ENCODE results near the gene TLR8. TPM values are rescaled to one million over a fixed set of nuclear protein-coding genes. Genes with fewer than 3 reads are reported as not detected.

Gene TLR8
- total and polyA plus RNA-seq, 2 experiments from 2014 or later: not detected

DNA sequence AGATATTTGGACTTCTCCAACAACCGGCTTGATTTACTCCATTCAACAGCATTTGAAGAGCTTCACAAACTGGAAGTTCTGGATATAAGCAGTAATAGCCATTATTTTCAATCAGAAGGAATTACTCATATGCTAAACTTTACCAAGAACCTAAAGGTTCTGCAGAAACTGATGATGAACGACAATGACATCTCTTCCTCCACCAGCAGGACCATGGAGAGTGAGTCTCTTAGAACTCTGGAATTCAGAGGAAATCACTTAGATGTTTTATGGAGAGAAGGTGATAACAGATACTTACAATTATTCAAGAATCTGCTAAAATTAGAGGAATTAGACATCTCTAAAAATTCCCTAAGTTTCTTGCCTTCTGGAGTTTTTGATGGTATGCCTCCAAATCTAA is 19.3 kb upstream of the TLR8 start:
- TF ChIP-seq, protein P1, sequence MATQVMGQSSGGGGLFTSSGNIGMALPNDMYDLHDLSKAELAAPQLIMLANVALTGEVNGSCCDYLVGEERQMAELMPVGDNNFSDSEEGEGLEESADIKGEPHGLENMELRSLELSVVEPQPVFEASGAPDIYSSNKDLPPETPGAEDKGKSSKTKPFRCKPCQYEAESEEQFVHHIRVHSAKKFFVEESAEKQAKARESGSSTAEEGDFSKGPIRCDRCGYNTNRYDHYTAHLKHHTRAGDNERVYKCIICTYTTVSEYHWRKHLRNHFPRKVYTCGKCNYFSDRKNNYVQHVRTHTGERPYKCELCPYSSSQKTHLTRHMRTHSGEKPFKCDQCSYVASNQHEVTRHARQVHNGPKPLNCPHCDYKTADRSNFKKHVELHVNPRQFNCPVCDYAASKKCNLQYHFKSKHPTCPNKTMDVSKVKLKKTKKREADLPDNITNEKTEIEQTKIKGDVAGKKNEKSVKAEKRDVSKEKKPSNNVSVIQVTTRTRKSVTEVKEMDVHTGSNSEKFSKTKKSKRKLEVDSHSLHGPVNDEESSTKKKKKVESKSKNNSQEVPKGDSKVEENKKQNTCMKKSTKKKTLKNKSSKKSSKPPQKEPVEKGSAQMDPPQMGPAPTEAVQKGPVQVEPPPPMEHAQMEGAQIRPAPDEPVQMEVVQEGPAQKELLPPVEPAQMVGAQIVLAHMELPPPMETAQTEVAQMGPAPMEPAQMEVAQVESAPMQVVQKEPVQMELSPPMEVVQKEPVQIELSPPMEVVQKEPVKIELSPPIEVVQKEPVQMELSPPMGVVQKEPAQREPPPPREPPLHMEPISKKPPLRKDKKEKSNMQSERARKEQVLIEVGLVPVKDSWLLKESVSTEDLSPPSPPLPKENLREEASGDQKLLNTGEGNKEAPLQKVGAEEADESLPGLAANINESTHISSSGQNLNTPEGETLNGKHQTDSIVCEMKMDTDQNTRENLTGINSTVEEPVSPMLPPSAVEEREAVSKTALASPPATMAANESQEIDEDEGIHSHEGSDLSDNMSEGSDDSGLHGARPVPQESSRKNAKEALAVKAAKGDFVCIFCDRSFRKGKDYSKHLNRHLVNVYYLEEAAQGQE (IDR thresholded peaks at IDR 0.05; ENCODE audit: unreplicated experiment): no peak
- TF ChIP-seq, protein P2, sequence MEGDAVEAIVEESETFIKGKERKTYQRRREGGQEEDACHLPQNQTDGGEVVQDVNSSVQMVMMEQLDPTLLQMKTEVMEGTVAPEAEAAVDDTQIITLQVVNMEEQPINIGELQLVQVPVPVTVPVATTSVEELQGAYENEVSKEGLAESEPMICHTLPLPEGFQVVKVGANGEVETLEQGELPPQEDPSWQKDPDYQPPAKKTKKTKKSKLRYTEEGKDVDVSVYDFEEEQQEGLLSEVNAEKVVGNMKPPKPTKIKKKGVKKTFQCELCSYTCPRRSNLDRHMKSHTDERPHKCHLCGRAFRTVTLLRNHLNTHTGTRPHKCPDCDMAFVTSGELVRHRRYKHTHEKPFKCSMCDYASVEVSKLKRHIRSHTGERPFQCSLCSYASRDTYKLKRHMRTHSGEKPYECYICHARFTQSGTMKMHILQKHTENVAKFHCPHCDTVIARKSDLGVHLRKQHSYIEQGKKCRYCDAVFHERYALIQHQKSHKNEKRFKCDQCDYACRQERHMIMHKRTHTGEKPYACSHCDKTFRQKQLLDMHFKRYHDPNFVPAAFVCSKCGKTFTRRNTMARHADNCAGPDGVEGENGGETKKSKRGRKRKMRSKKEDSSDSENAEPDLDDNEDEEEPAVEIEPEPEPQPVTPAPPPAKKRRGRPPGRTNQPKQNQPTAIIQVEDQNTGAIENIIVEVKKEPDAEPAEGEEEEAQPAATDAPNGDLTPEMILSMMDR (conservative IDR thresholded peaks at IDR 0.05; ENCODE audit: low read depth in 2 of 2): no peak
- Histone ChIP-seq H3K4me2 (no peak overlapping the region), H2AFZ (no peak overlapping the region), H3K9me2 (ENCODE audit: insufficient read depth) (no peaks in the 10 kb centered on the region), H3F3A (replicated peaks; ENCODE audit: low read depth) (no peaks in the 10 kb centered on the region), H3K36me3 (ENCODE audit: insufficient read depth) (no peaks in the 10 kb centered on the region), H4K20me1 (replicated peaks; ENCODE audit: insufficient read depth) (no peaks in the 10 kb centered on the region), H3K27me3 (ENCODE audit: insufficient read depth) (no peaks in the 10 kb centered on the region), H3K27ac (ENCODE audit: low read depth) (no peak overlapping the region), H3K4me3 (no peak overlapping the region), H3K79me2 (replicated peaks; ENCODE audit: insufficient read depth) (no peaks in the 10 kb centered on the region), H3K4me1 (ENCODE audit: insufficient read depth) (no peaks in the 10 kb centered on the region)
- H3K4me3 Mint-ChIP-seq: no peak overlapping the region
- H3K4me1 Mint-ChIP-seq: no peaks in the 10 kb centered on the region
- H3K36me3 Mint-ChIP-seq (ENCODE audit: low read depth): no peaks in the 10 kb centered on the region
- DNase-seq (ENCODE audit: low spot score): no peak
- no peak overlapping the region for H3K27ac Mint-ChIP-seq
- H3K27me3 Mint-ChIP-seq (ENCODE audit: insufficient read depth, low read depth, poor library complexity): no peaks in the 10 kb centered on the region
- no peak for ATAC-seq
- no peaks in the 10 kb centered on the region for H3K9me3 Mint-ChIP-seq

DNA sequence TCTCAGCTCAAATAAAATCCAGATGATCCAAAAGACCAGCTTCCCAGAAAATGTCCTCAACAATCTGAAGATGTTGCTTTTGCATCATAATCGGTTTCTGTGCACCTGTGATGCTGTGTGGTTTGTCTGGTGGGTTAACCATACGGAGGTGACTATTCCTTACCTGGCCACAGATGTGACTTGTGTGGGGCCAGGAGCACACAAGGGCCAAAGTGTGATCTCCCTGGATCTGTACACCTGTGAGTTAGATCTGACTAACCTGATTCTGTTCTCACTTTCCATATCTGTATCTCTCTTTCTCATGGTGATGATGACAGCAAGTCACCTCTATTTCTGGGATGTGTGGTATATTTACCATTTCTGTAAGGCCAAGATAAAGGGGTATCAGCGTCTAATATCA is 18.7 kb upstream of the TLR8 start:
- no peak overlapping the region for H3K4me3 Mint-ChIP-seq

More for the DNA sequence above, 18.7 kb upstream of the TLR8 start:
- H3K36me3 Mint-ChIP-seq (ENCODE audit: low read depth): no peaks in the 10 kb centered on the region
- no peak for DNase-seq (ENCODE audit: low spot score)
- Histone ChIP-seq H3F3A (replicated peaks; ENCODE audit: low read depth) (no peaks in the 10 kb centered on the region), H3K4me2 (no peak overlapping the region), H3K9me2 (ENCODE audit: insufficient read depth) (no peaks in the 10 kb centered on the region), H3K27me3 (ENCODE audit: insufficient read depth) (no peaks in the 10 kb centered on the region), H4K20me1 (replicated peaks; ENCODE audit: insufficient read depth) (no peaks in the 10 kb centered on the region), H3K36me3 (ENCODE audit: insufficient read depth) (no peaks in the 10 kb centered on the region), H2AFZ (no peak overlapping the region), H3K4me3 (no peak overlapping the region), H3K79me2 (replicated peaks; ENCODE audit: insufficient read depth) (no peaks in the 10 kb centered on the region), H3K4me1 (ENCODE audit: insufficient read depth) (no peaks in the 10 kb centered on the region), H3K27ac (ENCODE audit: low read depth) (no peak overlapping the region)
- ATAC-seq: no peak
- no peak overlapping the region for H3K27ac Mint-ChIP-seq
- H3K9me3 Mint-ChIP-seq: no peaks in the 10 kb centered on the region
- no peaks in the 10 kb centered on the region for H3K27me3 Mint-ChIP-seq (ENCODE audit: insufficient read depth, low read depth, poor library complexity)
- TF ChIP-seq POLR2AphosphoS5 (IDR thresholded peaks at IDR 0.05; ENCODE audit: low read depth): no peak
- no peak for TF ChIP-seq STAT1 (IDR thresholded peaks at IDR 0.05; ENCODE audit: unreplicated experiment)
- TF ChIP-seq CREB1 (CRISPR knock-in tag; IDR thresholded peaks at IDR 0.05; ENCODE audit: low read depth): no peak
- TF ChIP-seq NANOG (IDR thresholded peaks at IDR 0.05; ENCODE audit: borderline replicate concordance): no peak
- no peak for TF ChIP-seq ZNF331 (CRISPR knock-in tag; IDR thresholded peaks at IDR 0.05; ENCODE audit: low read depth)
- no peak for TF ChIP-seq EZH2 (IDR thresholded peaks at IDR 0.05; ENCODE audit: low read depth, unreplicated experiment)
- no peak for TF ChIP-seq ZNF114 (CRISPR knock-in tag; IDR thresholded peaks at IDR 0.05)
- TF ChIP-seq, protein P3, sequence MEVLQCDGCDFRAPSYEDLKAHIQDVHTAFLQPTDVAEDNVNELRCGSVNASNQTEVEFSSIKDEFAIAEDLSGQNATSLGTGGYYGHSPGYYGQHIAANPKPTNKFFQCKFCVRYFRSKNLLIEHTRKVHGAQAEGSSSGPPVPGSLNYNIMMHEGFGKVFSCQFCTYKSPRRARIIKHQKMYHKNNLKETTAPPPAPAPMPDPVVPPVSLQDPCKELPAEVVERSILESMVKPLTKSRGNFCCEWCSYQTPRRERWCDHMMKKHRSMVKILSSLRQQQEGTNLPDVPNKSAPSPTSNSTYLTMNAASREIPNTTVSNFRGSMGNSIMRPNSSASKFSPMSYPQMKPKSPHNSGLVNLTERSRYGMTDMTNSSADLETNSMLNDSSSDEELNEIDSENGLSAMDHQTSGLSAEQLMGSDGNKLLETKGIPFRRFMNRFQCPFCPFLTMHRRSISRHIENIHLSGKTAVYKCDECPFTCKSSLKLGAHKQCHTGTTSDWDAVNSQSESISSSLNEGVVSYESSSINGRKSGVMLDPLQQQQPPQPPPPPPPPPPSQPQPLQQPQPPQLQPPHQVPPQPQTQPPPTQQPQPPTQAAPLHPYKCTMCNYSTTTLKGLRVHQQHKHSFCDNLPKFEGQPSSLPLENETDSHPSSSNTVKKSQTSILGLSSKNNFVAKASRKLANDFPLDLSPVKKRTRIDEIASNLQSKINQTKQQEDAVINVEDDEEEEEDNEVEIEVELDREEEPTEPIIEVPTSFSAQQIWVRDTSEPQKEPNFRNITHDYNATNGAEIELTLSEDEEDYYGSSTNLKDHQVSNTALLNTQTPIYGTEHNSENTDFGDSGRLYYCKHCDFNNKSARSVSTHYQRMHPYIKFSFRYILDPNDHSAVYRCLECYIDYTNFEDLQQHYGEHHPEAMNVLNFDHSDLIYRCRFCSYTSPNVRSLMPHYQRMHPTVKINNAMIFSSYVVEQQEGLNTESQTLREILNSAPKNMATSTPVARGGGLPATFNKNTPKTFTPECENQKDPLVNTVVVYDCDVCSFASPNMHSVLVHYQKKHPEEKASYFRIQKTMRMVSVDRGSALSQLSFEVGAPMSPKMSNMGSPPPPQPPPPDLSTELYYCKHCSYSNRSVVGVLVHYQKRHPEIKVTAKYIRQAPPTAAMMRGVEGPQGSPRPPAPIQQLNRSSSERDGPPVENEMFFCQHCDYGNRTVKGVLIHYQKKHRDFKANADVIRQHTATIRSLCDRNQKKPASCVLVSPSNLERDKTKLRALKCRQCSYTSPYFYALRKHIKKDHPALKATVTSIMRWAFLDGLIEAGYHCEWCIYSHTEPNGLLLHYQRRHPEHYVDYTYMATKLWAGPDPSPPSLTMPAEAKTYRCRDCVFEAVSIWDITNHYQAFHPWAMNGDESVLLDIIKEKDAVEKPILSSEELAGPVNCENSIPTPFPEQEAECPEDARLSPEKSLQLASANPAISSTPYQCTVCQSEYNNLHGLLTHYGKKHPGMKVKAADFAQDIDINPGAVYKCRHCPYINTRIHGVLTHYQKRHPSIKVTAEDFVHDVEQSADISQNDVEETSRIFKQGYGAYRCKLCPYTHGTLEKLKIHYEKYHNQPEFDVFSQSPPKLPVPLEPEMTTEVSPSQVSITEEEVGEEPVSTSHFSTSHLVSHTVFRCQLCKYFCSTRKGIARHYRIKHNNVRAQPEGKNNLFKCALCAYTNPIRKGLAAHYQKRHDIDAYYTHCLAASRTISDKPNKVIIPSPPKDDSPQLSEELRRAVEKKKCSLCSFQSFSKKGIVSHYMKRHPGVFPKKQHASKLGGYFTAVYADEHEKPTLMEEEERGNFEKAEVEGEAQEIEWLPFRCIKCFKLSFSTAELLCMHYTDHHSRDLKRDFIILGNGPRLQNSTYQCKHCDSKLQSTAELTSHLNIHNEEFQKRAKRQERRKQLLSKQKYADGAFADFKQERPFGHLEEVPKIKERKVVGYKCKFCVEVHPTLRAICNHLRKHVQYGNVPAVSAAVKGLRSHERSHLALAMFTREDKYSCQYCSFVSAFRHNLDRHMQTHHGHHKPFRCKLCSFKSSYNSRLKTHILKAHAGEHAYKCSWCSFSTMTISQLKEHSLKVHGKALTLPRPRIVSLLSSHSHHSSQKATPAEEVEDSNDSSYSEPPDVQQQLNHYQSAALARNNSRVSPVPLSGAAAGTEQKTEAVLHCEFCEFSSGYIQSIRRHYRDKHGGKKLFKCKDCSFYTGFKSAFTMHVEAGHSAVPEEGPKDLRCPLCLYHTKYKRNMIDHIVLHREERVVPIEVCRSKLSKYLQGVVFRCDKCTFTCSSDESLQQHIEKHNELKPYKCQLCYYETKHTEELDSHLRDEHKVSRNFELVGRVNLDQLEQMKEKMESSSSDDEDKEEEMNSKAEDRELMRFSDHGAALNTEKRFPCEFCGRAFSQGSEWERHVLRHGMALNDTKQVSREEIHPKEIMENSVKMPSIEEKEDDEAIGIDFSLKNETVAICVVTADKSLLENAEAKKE (CRISPR knock-in tag; IDR thresholded peaks at IDR 0.05): no peak
- TF ChIP-seq EZH2phosphoT487 (IDR thresholded peaks at IDR 0.05; ENCODE audit: unreplicated experiment): no peak
- H3K4me1 Mint-ChIP-seq: no peaks in the 10 kb centered on the region

All from GM23338 (cell line).